Spleen (tissue), 11 donors: ENCODE measurements around the gene BSN. TPM values are rescaled to one million over a fixed set of nuclear protein-coding genes. Genes with fewer than 3 reads are reported as not detected.
A peak's percentile ranks its signal among the peaks of the same experiment; 100 is the strongest.

Experiments
- DNase-seq: peaks from one replicate; pipeline ENCODE4 v3.0.0-alpha.2; 2020
- H3K27ac ChIP-seq, 8 donors: fragments of 200-600 bp; sonication (generic) in 7 of 8; 1 replicate in 4 of 8; 2 replicates in 4 of 8; pipeline versions ENCODE4 v1.5.0 to v1.8.0; 2016 to 2021; ENCODE audit warnings: inconsistent platforms in 4 of 8, mild to moderate bottlenecking in 4 of 8, moderate library complexity in 1 of 8
- H3K27me3 ChIP-seq, 7 donors: fragments of 200-600 bp; sonication (generic) in 6 of 7; replicated peaks in 1 of 7; 1 replicate in 4 of 7; 2 replicates in 3 of 7; pipeline versions ENCODE4 v1.5.0 to v1.8.0; 2016 to 2021; ENCODE audit warnings: inconsistent platforms in 3 of 7, mild to moderate bottlenecking in 1 of 7
- H3K36me3 ChIP-seq, 6 donors: fragments of 200-600 bp; sonication (generic) in 5 of 6; 1 replicate in 4 of 6; 2 replicates in 2 of 6; pipeline versions ENCODE4 v1.5.0 to v1.8.0; 2016 to 2021; ENCODE audit warnings: inconsistent platforms in 2 of 6
- H3K4me1 ChIP-seq, 6 donors: fragments of 200-600 bp; sonication (generic) in 5 of 6; 1 replicate in 3 of 6; 2 replicates in 3 of 6; pipeline versions ENCODE4 v1.5.0 to v1.8.0; 2016 to 2021; ENCODE audit warnings: inconsistent platforms in 3 of 6
- H3K4me3 ChIP-seq, 8 donors: fragments of 200-600 bp; sonication (generic) in 7 of 8; 1 replicate in 4 of 8; 2 replicates in 4 of 8; pipeline versions ENCODE4 v1.5.0 to v1.8.0; 2016 to 2021; ENCODE audit warnings: inconsistent platforms in 4 of 8, mild to moderate bottlenecking in 4 of 8, moderate library complexity in 2 of 8
- H3K9me3 ChIP-seq, 8 donors: fragments of 200-600 bp; sonication (generic) in 7 of 8; 1 replicate in 4 of 8; 2 replicates in 4 of 8; pipeline versions ENCODE4 v1.5.0 to v1.8.0; 2016 to 2021; ENCODE audit warnings: inconsistent platforms in 4 of 8
- POLR2A ChIP-seq, 3 donors: fragments of 450-650 bp; IDR thresholded peaks; one replicate each; pipeline ENCODE4 v1.5.1; 2017; ENCODE audit warnings: antibody characterized with exemption in 3 of 3, mild to moderate bottlenecking in 1 of 3
- POLR2AphosphoS5 ChIP-seq, 3 donors: sonication (generic); formaldehyde crosslinking; IDR thresholded peaks; one replicate each; pipeline ENCODE4 v1.5.1; 2017; ENCODE audit warnings: antibody characterized with exemption in 3 of 3
- WGBS, 5 donors: extraction: QIAGEN DNeasy Blood & Tissue Kit in 3 of 5; methylation state at CpG; one replicate each; pipeline versions ENCODE4 v1.1.5 to v1.1.7; 2013 to 2018; 5-methylcytosine and 5-hydroxymethylcytosine counted together
- intact Hi-C: fragments of 100-400 bp; cut with DNase I; formaldehyde crosslinking; loops from one replicate; pipeline ENCODE4 v1.15.0; 2023; ENCODE audit warnings: low total_unique reads
- polyA plus RNA-seq, 3 donors: library from polyadenylated mRNA; stranded (reverse); fragments of 200-250 nt; gene quantifications; one replicate each; pipeline ENCODE4 v1.2.1, GENCODE V29; 2013
- total RNA-seq, 7 donors: library from RNA; depleted of rRNA in 3 of 7; stranded (reverse); fragments of >200 nt in 3 of 7; fragmentation: NEBNext Ultra II Directional in 4 of 7; extraction: Animal tissue kit (Norgen Biotek cat#: 25700) in 4 of 7; gene quantifications; one replicate each; pipeline versions ENCODE4 v1.1.0 to v1.2.1, GENCODE V29; 2016 to 2021
- TF ChIP-seq, protein P1 (sequence below), 11 experiments: fragments of 200-600 bp in 7 of 11; fragments of 450-650 bp in 4 of 11; sonication (generic) in 4 of 11; IDR thresholded peaks in 8 of 11; conservative IDR thresholded peaks in 3 of 11; 1 replicate in 7 of 11; 2 replicates in 4 of 11; pipeline versions ENCODE4 v1.4.0 to v1.8.0; 2016 to 2021; ENCODE audit warnings: antibody characterized with exemption in 11 of 11, inconsistent platforms in 4 of 11, mild to moderate bottlenecking in 1 of 11
- donor health status: healthy with polysubstance abuse.
- donor health status: DM: no; HTN: no; CAD: no; lungs with moderate emphysema.
- donor health status: DM: no; HTN: no; CAD: no.
- donor health status: Bipolar disorder and iron deficiency.
- donor health status: healthy.
- donor health status: DM: no; HTN: no; CAD: no.
- donor health status: DM: yes; HTN: yes; CAD: no.

The BSN gene
- total and polyA plus RNA-seq, 10 donors, result 0.02 to 1.1 (median 0.36) TPM

DNA sequence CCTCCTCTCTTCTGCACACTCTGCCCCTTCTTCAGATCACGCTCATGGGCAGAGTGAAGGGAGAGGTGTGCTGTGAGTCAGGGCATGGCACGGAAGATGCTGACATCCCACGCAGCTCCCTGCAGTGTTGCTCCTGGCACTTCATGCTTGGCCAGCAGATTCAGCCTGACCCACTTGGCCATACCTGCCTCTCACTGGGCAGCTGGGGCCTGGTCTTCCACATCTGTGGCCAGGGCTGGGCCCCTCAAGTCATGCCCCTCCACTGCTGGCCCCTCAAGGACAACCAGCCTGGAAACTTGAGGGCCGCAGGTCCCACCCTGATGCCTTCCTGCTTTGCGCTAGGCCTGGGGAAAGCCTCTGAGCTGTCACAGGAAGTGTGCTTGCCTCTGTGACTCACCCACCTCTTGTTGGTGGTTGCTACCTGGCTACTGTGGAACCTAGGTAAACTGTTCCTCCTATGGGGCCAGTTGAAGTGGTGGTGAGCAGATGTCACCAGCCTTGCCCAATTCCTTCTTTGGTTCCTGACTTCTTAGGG is 48.7 kb downstream of the BSN start:
- H3K4me1 ChIP-seq, result peaks cover 0 to 5% (median 0%) of the 10 kb centered on the region in 6 donors
- no peak for DNase-seq
- peak overlapping the region in 1 of 8 donors; percentile 34 for H3K27ac ChIP-seq
- H3K36me3 ChIP-seq, result no peaks in the 10 kb centered on the region
- no peak overlapping the region for H3K4me3 ChIP-seq
- no peaks in the 10 kb centered on the region for H3K27me3 ChIP-seq
- TF ChIP-seq, protein P1, sequence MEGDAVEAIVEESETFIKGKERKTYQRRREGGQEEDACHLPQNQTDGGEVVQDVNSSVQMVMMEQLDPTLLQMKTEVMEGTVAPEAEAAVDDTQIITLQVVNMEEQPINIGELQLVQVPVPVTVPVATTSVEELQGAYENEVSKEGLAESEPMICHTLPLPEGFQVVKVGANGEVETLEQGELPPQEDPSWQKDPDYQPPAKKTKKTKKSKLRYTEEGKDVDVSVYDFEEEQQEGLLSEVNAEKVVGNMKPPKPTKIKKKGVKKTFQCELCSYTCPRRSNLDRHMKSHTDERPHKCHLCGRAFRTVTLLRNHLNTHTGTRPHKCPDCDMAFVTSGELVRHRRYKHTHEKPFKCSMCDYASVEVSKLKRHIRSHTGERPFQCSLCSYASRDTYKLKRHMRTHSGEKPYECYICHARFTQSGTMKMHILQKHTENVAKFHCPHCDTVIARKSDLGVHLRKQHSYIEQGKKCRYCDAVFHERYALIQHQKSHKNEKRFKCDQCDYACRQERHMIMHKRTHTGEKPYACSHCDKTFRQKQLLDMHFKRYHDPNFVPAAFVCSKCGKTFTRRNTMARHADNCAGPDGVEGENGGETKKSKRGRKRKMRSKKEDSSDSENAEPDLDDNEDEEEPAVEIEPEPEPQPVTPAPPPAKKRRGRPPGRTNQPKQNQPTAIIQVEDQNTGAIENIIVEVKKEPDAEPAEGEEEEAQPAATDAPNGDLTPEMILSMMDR (IDR thresholded peaks at IDR 0.05 in 8 of 11, conservative IDR thresholded peaks at IDR 0.05 in 3 of 11), result no peak
- TF ChIP-seq POLR2A (IDR thresholded peaks at IDR 0.05) (no peak), POLR2AphosphoS5 (IDR thresholded peaks at IDR 0.05) (no peak)
- intact Hi-C loops, result no loop called here
- 65 to 79% (median 75%) methylated on average over 5 of the region's 5 CpGs for WGBS, 5 donors
- no peaks in the 10 kb centered on the region for H3K9me3 ChIP-seq

DNA sequence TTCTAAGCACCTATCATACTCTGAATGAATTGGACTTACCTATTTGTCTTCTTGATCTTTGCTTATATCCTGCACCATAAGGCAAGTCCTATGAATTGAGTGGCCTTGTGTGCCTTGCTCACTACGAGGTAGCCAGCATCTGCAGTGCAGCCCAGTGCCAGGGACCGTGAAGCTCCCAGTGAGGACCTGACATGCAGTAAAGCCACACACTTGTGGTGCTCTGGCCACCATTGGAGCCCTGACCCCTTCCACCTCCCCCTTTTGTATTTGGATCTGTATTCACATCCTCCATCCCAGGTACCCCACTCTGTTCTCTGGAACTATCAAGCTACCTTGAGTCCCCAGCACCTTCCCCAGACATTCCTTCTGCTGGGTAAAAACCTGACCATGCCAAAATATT is 52.1 kb downstream of the BSN start:
- TF ChIP-seq POLR2AphosphoS5 (IDR thresholded peaks at IDR 0.05), result no peak
- TF ChIP-seq, protein P1 (IDR thresholded peaks at IDR 0.05 in 8 of 11, conservative IDR thresholded peaks at IDR 0.05 in 3 of 11), result no peak
- no peak for TF ChIP-seq POLR2A (IDR thresholded peaks at IDR 0.05)
- no peak for DNase-seq
- H3K4me3 ChIP-seq, result no peak overlapping the region
- no peaks in the 10 kb centered on the region for H3K36me3 ChIP-seq
- no peaks in the 10 kb centered on the region for H3K27me3 ChIP-seq
- 74 to 87% (median 83%) methylated on average over 2 of the region's 2 CpGs for WGBS, 5 donors
- no peaks in the 10 kb centered on the region for H3K9me3 ChIP-seq
- intact Hi-C loops, result no loop called here
- H3K4me1 ChIP-seq, result peaks cover 0 to 5% (median 0%) of the 10 kb centered on the region in 6 donors
- H3K27ac ChIP-seq, result no peak overlapping the region

DNA sequence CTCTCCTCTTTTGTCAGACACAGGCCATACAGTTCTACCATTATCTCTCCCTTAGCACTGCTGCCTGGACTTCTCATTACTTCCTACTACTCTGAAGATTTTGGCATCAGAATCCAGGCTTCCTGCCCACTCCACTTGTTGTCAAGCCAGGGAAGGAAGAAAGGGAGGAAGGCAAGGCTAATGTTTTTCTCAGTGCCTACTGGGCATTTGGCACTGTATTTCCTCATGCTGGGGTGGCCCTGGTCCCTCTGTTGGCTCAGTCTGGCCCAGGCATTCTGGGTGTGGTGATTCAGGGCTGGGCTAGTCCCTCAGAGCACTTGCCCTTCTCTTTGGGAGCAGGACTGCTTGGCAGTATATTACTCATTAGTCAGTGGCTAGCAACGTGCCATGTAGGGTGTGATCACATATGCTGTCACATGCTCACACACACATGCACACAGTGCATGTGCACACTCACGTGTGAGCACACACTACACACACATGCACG is 52.9 kb downstream of the BSN start:
- peaks cover 0 to 5% (median 0%) of the 10 kb centered on the region in 6 donors for H3K4me1 ChIP-seq
- intact Hi-C loops, result no loop called here
- H3K27ac ChIP-seq, result no peak overlapping the region
- H3K36me3 ChIP-seq, result no peaks in the 10 kb centered on the region
- TF ChIP-seq POLR2AphosphoS5 (IDR thresholded peaks at IDR 0.05) (peak in 1 of 3 donors; percentile 12), POLR2A (IDR thresholded peaks at IDR 0.05) (no peak)
- no peaks in the 10 kb centered on the region for H3K27me3 ChIP-seq
- peaks cover 0 to 1% (median 0%) of the 10 kb centered on the region in 8 donors for H3K9me3 ChIP-seq
- 63 to 86% (median 74%) methylated on average over 3 of the region's 3 CpGs for WGBS, 5 donors
- no peak overlapping the region for H3K4me3 ChIP-seq
- DNase-seq, result no peak

DNA sequence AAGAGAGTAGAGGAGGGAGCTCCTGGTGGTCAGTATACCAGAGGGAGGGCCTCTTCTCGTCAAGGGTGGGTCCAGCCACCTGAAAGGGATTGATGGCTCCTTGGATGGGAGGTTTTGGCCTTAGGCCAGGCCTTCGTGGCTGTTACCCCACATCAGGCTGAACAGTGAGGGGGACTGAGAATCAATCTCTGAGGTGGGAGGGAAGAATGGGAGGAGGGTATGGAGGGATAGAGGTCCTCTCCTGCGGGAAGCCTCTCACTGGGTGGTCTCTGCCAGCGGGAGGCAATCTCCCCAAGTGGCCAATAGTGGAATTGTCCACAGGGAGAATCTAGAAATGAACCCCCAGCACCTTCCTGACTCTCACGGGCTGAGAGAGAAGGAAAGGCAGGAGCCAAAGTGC is 53.5 kb downstream of the BSN start:
- TF ChIP-seq POLR2A (IDR thresholded peaks at IDR 0.05), result no peak
- no peak for TF ChIP-seq POLR2AphosphoS5 (IDR thresholded peaks at IDR 0.05)
- TF ChIP-seq, protein P1 (IDR thresholded peaks at IDR 0.05 in 8 of 11, conservative IDR thresholded peaks at IDR 0.05 in 3 of 11), result no peak
- Histone ChIP-seq H3K36me3 (no peaks in the 10 kb centered on the region), H3K27ac (no peak overlapping the region), H3K9me3 (peaks cover 0 to 8% (median 6%) of the 10 kb centered on the region in 8 donors), H3K4me1 (peaks cover 0 to 4% (median 0%) of the 10 kb centered on the region in 6 donors), H3K27me3 (no peaks in the 10 kb centered on the region), H3K4me3 (no peak overlapping the region)
- WGBS, 5 donors, result 44 to 58% (median 56%) methylated on average over 5 of the region's 5 CpGs
- DNase-seq, result no peak
- intact Hi-C loops, result no loop called here
